WERI-Rb-1 (cell line): ENCODE measurements around the gene TRIM15.

Experiments used
- DNase-seq: peaks from one replicate; pipeline ENCODE4 v3.0.0-alpha.2; 2020
- H3K27ac ChIP-seq: fragments of 250-450 bp; sonication (Bioruptor Pico); 2 replicates; pipeline ENCODE4 v1.5.1; 2020; ENCODE audit warnings: mild to moderate bottlenecking, moderate library complexity
- H3K27me3 ChIP-seq: fragments of 250-450 bp; sonication (Bioruptor Pico); 2 replicates; pipeline ENCODE4 v1.5.1; 2021; ENCODE audit warnings: mild to moderate bottlenecking, low read depth, moderate library complexity; ENCODE audit not compliant: insufficient read depth, severe bottlenecking
- H3K36me3 ChIP-seq: fragments of 250-450 bp; sonication (Bioruptor Pico); 2 replicates; pipeline ENCODE4 v1.5.1; 2020; ENCODE audit warnings: mild to moderate bottlenecking, moderate library complexity
- H3K4me3 ChIP-seq: 2 replicates; pipeline ENCODE4 v1.5.1; 2011; ENCODE audit warnings: low read depth, mild to moderate bottlenecking, control low read depth, low read length
- H3K9me3 ChIP-seq: fragments of 250-450 bp; sonication (Bioruptor Pico); 2 replicates; pipeline ENCODE4 v1.5.1; 2021; ENCODE audit warnings: mild to moderate bottlenecking, moderate library complexity; ENCODE audit not compliant: severe bottlenecking
- TF ChIP-seq, protein P1 (sequence below): IDR thresholded peaks from 2 replicates; pipeline ENCODE4 v1.5.1; 2011; ENCODE audit warnings: low read depth, mild to moderate bottlenecking, control low read depth, inconsistent platforms, low read length

Gene TRIM15

GRCh38 chr6:30157999-30158398 is 5.3 kb upstream of the TRIM15 start:
- DNase-seq: no peak
- H3K27ac ChIP-seq: no peak overlapping the region
- H3K9me3 ChIP-seq: no peaks in the 10 kb centered on the region
- TF ChIP-seq, protein P1, sequence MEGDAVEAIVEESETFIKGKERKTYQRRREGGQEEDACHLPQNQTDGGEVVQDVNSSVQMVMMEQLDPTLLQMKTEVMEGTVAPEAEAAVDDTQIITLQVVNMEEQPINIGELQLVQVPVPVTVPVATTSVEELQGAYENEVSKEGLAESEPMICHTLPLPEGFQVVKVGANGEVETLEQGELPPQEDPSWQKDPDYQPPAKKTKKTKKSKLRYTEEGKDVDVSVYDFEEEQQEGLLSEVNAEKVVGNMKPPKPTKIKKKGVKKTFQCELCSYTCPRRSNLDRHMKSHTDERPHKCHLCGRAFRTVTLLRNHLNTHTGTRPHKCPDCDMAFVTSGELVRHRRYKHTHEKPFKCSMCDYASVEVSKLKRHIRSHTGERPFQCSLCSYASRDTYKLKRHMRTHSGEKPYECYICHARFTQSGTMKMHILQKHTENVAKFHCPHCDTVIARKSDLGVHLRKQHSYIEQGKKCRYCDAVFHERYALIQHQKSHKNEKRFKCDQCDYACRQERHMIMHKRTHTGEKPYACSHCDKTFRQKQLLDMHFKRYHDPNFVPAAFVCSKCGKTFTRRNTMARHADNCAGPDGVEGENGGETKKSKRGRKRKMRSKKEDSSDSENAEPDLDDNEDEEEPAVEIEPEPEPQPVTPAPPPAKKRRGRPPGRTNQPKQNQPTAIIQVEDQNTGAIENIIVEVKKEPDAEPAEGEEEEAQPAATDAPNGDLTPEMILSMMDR: no peak
- H3K36me3 ChIP-seq: no peaks in the 10 kb centered on the region
- no peak overlapping the region for H3K4me3 ChIP-seq
- peaks cover 86% of the 10 kb centered on the region for H3K27me3 ChIP-seq

- Histone ChIP-seq H3K27ac (no peak overlapping the region), H3K36me3 (no peaks in the 10 kb centered on the region), H3K9me3 (no peaks in the 10 kb centered on the region), H3K27me3 (peaks cover 86% of the 10 kb centered on the region), H3K4me3 (no peak overlapping the region)
- TF ChIP-seq, protein P1: no peak
- DNase-seq: no peak
Observed at GRCh38 chr6:30158475-30159040, 4.8 kb upstream of the TRIM15 start.

DNA sequence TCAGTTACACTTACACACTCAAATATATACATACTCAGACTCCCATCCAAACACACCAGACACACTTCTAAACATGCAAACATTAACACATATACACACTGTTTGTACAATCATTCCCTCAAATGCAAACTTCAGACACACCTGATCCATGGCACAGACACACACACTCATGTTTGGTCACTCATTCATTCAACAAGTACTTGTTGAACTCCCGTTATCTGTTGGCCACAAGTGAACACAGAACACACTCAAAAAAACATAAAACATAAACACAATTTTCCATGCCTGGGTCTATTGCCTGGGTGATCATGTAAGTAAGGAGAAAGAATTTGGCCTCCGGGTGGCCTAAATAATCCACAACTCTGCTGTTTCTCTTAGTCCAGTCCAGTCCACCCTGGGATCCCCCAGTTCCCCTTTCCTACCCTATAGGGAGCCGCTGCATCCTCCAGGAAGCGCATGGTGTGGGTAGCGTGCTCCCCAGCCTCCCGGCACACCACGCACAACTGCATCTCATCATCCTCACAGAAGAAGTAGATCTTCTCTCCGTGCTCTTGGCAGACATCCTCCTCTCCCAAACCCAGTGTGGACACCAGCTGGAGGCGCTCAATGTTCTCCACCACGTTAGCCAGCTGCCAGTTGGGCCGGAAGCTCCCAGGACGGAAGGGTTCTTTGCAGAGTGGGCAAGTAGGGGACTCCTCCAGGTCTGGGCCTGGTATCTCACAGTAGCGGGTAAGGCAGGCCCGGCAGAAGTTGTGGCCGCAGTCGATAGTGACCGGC is 3.1 kb upstream of the TRIM15 start:
- TF ChIP-seq, protein P1: no peak
- peaks cover 85% of the 10 kb centered on the region for H3K27me3 ChIP-seq
- H3K9me3 ChIP-seq: no peaks in the 10 kb centered on the region

DNA sequence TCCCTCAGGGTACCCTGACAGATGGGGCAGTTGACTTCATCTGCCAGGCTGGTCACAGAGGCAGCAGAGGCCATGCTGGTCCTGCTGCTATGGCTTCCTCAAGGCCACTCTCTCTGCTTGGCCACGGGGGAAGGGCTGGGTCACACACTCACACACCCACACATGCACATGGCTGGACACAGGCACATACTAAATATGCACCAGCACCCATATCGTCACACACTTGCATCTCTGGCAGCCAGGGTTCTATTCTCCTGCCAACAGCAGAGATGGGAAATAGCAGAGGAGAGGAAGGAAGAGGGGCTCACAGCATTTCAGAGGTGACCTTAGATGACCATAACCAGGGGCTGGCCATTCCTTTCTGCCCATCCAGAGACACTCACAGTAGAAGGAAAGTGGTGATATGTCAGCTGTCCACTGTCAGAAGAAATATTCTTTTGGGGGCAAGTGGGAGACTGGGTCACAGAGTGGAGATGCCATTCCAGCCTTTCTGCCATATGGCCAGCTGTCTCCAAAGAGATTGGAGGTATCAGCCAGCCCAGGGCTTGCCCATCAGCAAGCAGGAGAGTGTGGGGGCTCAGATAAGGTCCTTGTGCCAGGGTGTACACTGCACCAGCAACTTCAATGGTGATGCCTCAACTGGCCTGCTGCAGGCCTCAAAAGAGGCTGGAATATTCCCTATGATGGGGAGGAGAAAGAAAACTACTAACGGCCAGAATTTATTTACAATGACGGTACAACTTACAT is 2.4 kb upstream of the TRIM15 start, which contains the start of gene TRIM10:
TRIM10 (minus strand) TSS at position 427 of the 747 bp plus-strand sequence; CDS start at position 74, 353 bp downstream.
- Histone ChIP-seq H3K36me3 (no peaks in the 10 kb centered on the region), H3K27ac (no peak within 1 kb of the TSS), H3K9me3 (no peaks in the 10 kb centered on the region), H3K4me3 (no peak within 1 kb of the TSS), H3K27me3 (peaks cover 78% of the 10 kb centered on the region)
- TF ChIP-seq, protein P1: no peak
- DNase-seq: no peak

More for the DNA sequence above, 3.1 kb upstream of the TRIM15 start:
- Histone ChIP-seq H3K27ac (no peak overlapping the region), H3K4me3 (no peak overlapping the region), H3K36me3 (no peaks in the 10 kb centered on the region)
- no peak for DNase-seq

- no peak overlapping the region for H3K4me3 ChIP-seq
- H3K27ac ChIP-seq: no peak overlapping the region
Observed at GRCh38 chr6:30162265-30163089, 869 bp upstream of the TRIM15 start.

More at GRCh38 chr6:30162265-30163089, 869 bp upstream of the TRIM15 start:
- TF ChIP-seq, protein P1: no peak
- peaks cover 80% of the 10 kb centered on the region for H3K27me3 ChIP-seq
- H3K9me3 ChIP-seq: no peaks in the 10 kb centered on the region
- H3K36me3 ChIP-seq: no peaks in the 10 kb centered on the region
- no peak for DNase-seq
